SK-N-SH (cell line): ENCODE data around the gene GPR34. TPM values are rescaled to one million over a fixed set of nuclear protein-coding genes. Genes with fewer than 3 reads are reported as not detected.

ENCODE experiments used
- CTCF ChIA-PET: fragments of 300-600, 350-600 bp; formaldehyde crosslinking; extraction: SDS; loops from one replicate; lab custom pipeline; 2021; lab: Yijun Ruan, JAX
- POLR2A ChIA-PET: fragments of 350-600 bp; sonication (Branson Sonifier 250); formaldehyde crosslinking; extraction: SDS; loops from one replicate; lab custom pipeline; 2020; ENCODE audit warnings: antibody characterized with exemption, inconsistent platforms; lab: Yijun Ruan, JAX
- DNase-seq: peaks from one replicate; pipeline ENCODE4 v3.0.0; 2012
- H2AFZ ChIP-seq: fragments of 200-600 bp; sonication (generic); 2 replicates; pipeline ENCODE4 v1.8.1; 2016; ENCODE audit warnings: antibody characterized with exemption, mild to moderate bottlenecking, low read depth
- H3F3A ChIP-seq: fragments of 200-600 bp; sonication (generic); replicated peaks from 2 replicates; pipeline ENCODE3; 2016; ENCODE audit warnings: antibody characterized with exemption, mild to moderate bottlenecking; ENCODE audit not compliant: insufficient read depth
- H3K27ac ChIP-seq, 2 experiments: fragments of 200-500 bp in 1 of 2; fragments of 200-600 bp in 1 of 2; sonication (Bioruptor generic) in 1 of 2; sonication (generic), shearing (Covaris generic) in 1 of 2; 2 replicates each; pipeline versions ENCODE4 v1.5.1 to v1.6.1; 2014 to 2016; ENCODE audit warnings: low read depth in 2 of 2, inconsistent platforms in 1 of 2, low read length in 1 of 2, mild to moderate bottlenecking in 1 of 2, mixed read lengths in 1 of 2
- H3K27me3 ChIP-seq: fragments of 200-600 bp; sonication (generic), shearing (Covaris generic); 2 replicates; pipeline ENCODE4 v1.6.1; 2016; ENCODE audit warnings: mixed run types; ENCODE audit not compliant: insufficient read depth
- H3K36me3 ChIP-seq, 2 experiments: fragments of 200-500 bp in 1 of 2; fragments of 200-600 bp in 1 of 2; sonication (Bioruptor generic) in 1 of 2; sonication (generic) in 1 of 2; replicated peaks in 1 of 2; 2 replicates each; pipeline versions ENCODE3 to v1.5.1; 2014 to 2016; ENCODE audit warnings: low read length in 1 of 2, mild to moderate bottlenecking in 1 of 2; ENCODE audit not compliant: insufficient read depth in 2 of 2, control insufficient read depth in 1 of 2
- H3K4me1 ChIP-seq, 2 experiments: fragments of 200-500 bp in 1 of 2; fragments of 200-600 bp in 1 of 2; sonication (Bioruptor generic) in 1 of 2; sonication (generic), shearing (Covaris generic) in 1 of 2; 2 replicates each; pipeline versions ENCODE4 v1.5.1 to v1.6.1; 2014 to 2016; ENCODE audit warnings: low read depth in 1 of 2, low read length in 1 of 2, mixed run types in 1 of 2; ENCODE audit not compliant: insufficient read depth in 2 of 2, control insufficient read depth in 1 of 2
- H3K4me2 ChIP-seq: fragments of 200-600 bp; sonication (generic), shearing (Covaris generic); 2 replicates; pipeline ENCODE4 v1.6.1; 2017; ENCODE audit warnings: mixed run types
- H3K4me3 ChIP-seq, 2 experiments: fragments of 200-500 bp in 1 of 2; fragments of 200-600 bp in 1 of 2; sonication (Bioruptor generic) in 1 of 2; sonication (generic), shearing (Covaris generic) in 1 of 2; 2 replicates each; pipeline versions ENCODE4 v1.5.1 to v1.8.1; 2014 to 2016; ENCODE audit warnings: low read depth in 2 of 2, inconsistent platforms in 1 of 2, low read length in 1 of 2, mild to moderate bottlenecking in 1 of 2, mixed read lengths in 1 of 2, moderate library complexity in 1 of 2
- H3K79me2 ChIP-seq: fragments of 200-600 bp; sonication (generic); 2 replicates; pipeline ENCODE4 v1.8.1; 2017; ENCODE audit warnings: mild to moderate bottlenecking; ENCODE audit not compliant: insufficient read depth
- H3K9ac ChIP-seq: fragments of 200-600 bp; sonication (generic); 2 replicates; pipeline ENCODE4 v1.6.1; 2017; ENCODE audit warnings: mixed run types
- H3K9me2 ChIP-seq: fragments of 200-600 bp; sonication (generic); 2 replicates; pipeline ENCODE4 v1.6.1; 2017; ENCODE audit warnings: mixed run types
- H3K9me3 ChIP-seq: fragments of 200-600 bp; sonication (generic); 2 replicates; pipeline ENCODE4 v1.6.1; 2017; ENCODE audit warnings: mixed run types, mild to moderate bottlenecking, moderate library complexity
- H4K20me1 ChIP-seq: fragments of 200-600 bp; sonication (generic); 2 replicates; pipeline ENCODE4 v1.6.1; 2017; ENCODE audit warnings: mild to moderate bottlenecking, mixed run types; ENCODE audit not compliant: insufficient read depth
- CHD2 ChIP-seq: fragments of 150-350 bp; IDR thresholded peaks from 2 replicates; pipeline ENCODE4 v1.6.1; 2018; ENCODE audit warnings: low read length; ENCODE audit not compliant: partially characterized antibody
- EZH2phosphoT487 ChIP-seq: fragments of 200-600 bp; sonication (generic); IDR thresholded peaks from 2 replicates; pipeline ENCODE4 v1.6.1; 2017; ENCODE audit warnings: low read depth, mixed run types, mild to moderate bottlenecking, antibody characterized with exemption, moderate library complexity, borderline replicate concordance
- FOSL2 ChIP-seq: IDR thresholded peaks from 2 replicates; pipeline ENCODE4 v1.4.0; 2012; ENCODE audit warnings: low read depth, mild to moderate bottlenecking, moderate library complexity, borderline replicate concordance
- GABPA ChIP-seq: IDR thresholded peaks from 2 replicates; pipeline ENCODE4 v1.4.0; 2012; ENCODE audit warnings: low read depth, mild to moderate bottlenecking
- NFIC ChIP-seq: IDR thresholded peaks from 2 replicates; pipeline ENCODE4 v1.4.0; 2012; ENCODE audit warnings: borderline replicate concordance
- NRF1 ChIP-seq: IDR thresholded peaks from 2 replicates; pipeline ENCODE4 v1.6.1; 2012; ENCODE audit warnings: low read depth, mild to moderate bottlenecking, low read length
- PBX3 ChIP-seq: IDR thresholded peaks from 2 replicates; pipeline ENCODE4; 2012
- POLR2AphosphoS5 ChIP-seq: IDR thresholded peaks from 2 replicates; pipeline ENCODE4 v1.6.1; 2012; ENCODE audit warnings: low read depth, low read length
- RAD21 ChIP-seq: IDR thresholded peaks from 2 replicates; pipeline ENCODE4 v1.6.1; 2012; ENCODE audit warnings: mild to moderate bottlenecking, low read length
- RFX5 ChIP-seq: IDR thresholded peaks from 2 replicates; pipeline ENCODE4 v1.6.1; 2012; ENCODE audit warnings: mild to moderate bottlenecking, improper control_type of control experiment, low read length
- SIN3A ChIP-seq: IDR thresholded peaks from 2 replicates; pipeline ENCODE4 v1.6.1; 2012; ENCODE audit warnings: low read depth, mild to moderate bottlenecking, low read length, moderate library complexity, borderline replicate concordance
- SMC3 ChIP-seq: IDR thresholded peaks from 2 replicates; pipeline ENCODE4 v1.6.1; 2012; ENCODE audit warnings: low read depth, low read length, improper control_type of control experiment
- TAF1 ChIP-seq: IDR thresholded peaks from 2 replicates; pipeline ENCODE4 v1.6.1; 2012; ENCODE audit warnings: low read depth, mild to moderate bottlenecking, low read length, moderate library complexity, borderline replicate concordance
- TCF12 ChIP-seq: IDR thresholded peaks from 2 replicates; pipeline ENCODE4 v1.4.0; 2012
- WGBS: methylation state at CpG from one replicate; pipeline ENCODE4 v1.1.6; 2017; ENCODE audit warnings: low lambda C conversion rate; 5-methylcytosine and 5-hydroxymethylcytosine counted together
- polyA plus RNA-seq, 3 experiments: library from polyadenylated mRNA; depleted of rRNA; stranded (reverse); fragments of >200 nt; gene quantifications; 2 replicates each; pipeline ENCODE4 v1.2.3, GENCODE V29; 2012
- TF ChIP-seq, protein P1 (sequence below): IDR thresholded peaks from 2 replicates; pipeline ENCODE4 v1.4.0; 2012; ENCODE audit warnings: low read depth
- TF ChIP-seq, protein P2 (sequence below): IDR thresholded peaks from 2 replicates; pipeline ENCODE4 v1.4.0; 2012; ENCODE audit warnings: low read depth, borderline replicate concordance
- TF ChIP-seq, protein P3 (sequence below): fragments of 200-600 bp; sonication (generic); IDR thresholded peaks from 2 replicates; pipeline ENCODE4 v1.6.1; 2017; ENCODE audit warnings: antibody characterized with exemption, mild to moderate bottlenecking, moderate library complexity

GPR34 gene
- polyA plus RNA-seq, 1 of the 3 experiments (the other 2 are of a cell fraction): not detected

GRCh38 chrX:41667631-41668030 is 21.1 kb upstream of the GPR34 start:
- H4K20me1 ChIP-seq: no peaks in the 10 kb centered on the region

GRCh38 chrX:41670112-41670511 is 18.7 kb upstream of the GPR34 start:
- POLR2A ChIA-PET: no interaction called here
- DNase-seq: no peak
- H3K9me3 ChIP-seq: no peaks in the 10 kb centered on the region

More at GRCh38 chrX:41667631-41668030, 21.1 kb upstream of the GPR34 start:
- Histone ChIP-seq H3K4me1 (no peaks in the 10 kb centered on the region), H3F3A (no peaks in the 10 kb centered on the region), H3K9me3 (no peaks in the 10 kb centered on the region), H3K4me3 (no peak overlapping the region), H3K9me2 (no peaks in the 10 kb centered on the region), H3K36me3 (no peaks in the 10 kb centered on the region), H2AFZ (no peak overlapping the region), H3K9ac (no peak overlapping the region), H3K79me2 (no peaks in the 10 kb centered on the region), H3K27me3 (no peaks in the 10 kb centered on the region), H3K27ac (no peak overlapping the region), H3K4me2 (no peak overlapping the region)
- no peak for DNase-seq
- WGBS: 48% methylated on average over 3 of the region's 3 CpGs
- peak; percentile 20; the same call in 1 of the 2 replicates for TF ChIP-seq FOSL2
- no peak for TF ChIP-seq TCF12
- CTCF ChIA-PET: no interaction called here
- POLR2A ChIA-PET: no interaction called here

More at GRCh38 chrX:41670112-41670511, 18.7 kb upstream of the GPR34 start:
- Histone ChIP-seq H3K27me3 (no peaks in the 10 kb centered on the region), H3K4me1 (no peaks in the 10 kb centered on the region), H2AFZ (no peak overlapping the region), H3F3A (no peaks in the 10 kb centered on the region), H3K27ac (no peak overlapping the region), H3K9me2 (no peaks in the 10 kb centered on the region), H3K4me2 (no peak overlapping the region), H3K79me2 (no peaks in the 10 kb centered on the region), H3K4me3 (no peak overlapping the region), H3K9ac (no peak overlapping the region), H3K36me3 (no peaks in the 10 kb centered on the region), H4K20me1 (no peaks in the 10 kb centered on the region)
- CTCF ChIA-PET: no interaction called here
- TF ChIP-seq NRF1 (no peak), RAD21 (no peak), SIN3A (no peak), PBX3 (no peak), GABPA (no peak), TCF12 (no peak), NFIC (no peak), EZH2phosphoT487 (no peak), CHD2 (no peak), TAF1 (no peak), POLR2AphosphoS5 (no peak), RFX5 (no peak), SMC3 (no peak)
- TF ChIP-seq, protein P1, sequence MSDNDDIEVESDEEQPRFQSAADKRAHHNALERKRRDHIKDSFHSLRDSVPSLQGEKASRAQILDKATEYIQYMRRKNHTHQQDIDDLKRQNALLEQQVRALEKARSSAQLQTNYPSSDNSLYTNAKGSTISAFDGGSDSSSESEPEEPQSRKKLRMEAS: no peak
- TF ChIP-seq, protein P2, sequence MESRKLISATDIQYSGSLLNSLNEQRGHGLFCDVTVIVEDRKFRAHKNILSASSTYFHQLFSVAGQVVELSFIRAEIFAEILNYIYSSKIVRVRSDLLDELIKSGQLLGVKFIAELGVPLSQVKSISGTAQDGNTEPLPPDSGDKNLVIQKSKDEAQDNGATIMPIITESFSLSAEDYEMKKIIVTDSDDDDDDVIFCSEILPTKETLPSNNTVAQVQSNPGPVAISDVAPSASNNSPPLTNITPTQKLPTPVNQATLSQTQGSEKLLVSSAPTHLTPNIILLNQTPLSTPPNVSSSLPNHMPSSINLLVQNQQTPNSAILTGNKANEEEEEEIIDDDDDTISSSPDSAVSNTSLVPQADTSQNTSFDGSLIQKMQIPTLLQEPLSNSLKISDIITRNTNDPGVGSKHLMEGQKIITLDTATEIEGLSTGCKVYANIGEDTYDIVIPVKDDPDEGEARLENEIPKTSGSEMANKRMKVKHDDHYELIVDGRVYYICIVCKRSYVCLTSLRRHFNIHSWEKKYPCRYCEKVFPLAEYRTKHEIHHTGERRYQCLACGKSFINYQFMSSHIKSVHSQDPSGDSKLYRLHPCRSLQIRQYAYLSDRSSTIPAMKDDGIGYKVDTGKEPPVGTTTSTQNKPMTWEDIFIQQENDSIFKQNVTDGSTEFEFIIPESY: no peak
- TF ChIP-seq, protein P3, sequence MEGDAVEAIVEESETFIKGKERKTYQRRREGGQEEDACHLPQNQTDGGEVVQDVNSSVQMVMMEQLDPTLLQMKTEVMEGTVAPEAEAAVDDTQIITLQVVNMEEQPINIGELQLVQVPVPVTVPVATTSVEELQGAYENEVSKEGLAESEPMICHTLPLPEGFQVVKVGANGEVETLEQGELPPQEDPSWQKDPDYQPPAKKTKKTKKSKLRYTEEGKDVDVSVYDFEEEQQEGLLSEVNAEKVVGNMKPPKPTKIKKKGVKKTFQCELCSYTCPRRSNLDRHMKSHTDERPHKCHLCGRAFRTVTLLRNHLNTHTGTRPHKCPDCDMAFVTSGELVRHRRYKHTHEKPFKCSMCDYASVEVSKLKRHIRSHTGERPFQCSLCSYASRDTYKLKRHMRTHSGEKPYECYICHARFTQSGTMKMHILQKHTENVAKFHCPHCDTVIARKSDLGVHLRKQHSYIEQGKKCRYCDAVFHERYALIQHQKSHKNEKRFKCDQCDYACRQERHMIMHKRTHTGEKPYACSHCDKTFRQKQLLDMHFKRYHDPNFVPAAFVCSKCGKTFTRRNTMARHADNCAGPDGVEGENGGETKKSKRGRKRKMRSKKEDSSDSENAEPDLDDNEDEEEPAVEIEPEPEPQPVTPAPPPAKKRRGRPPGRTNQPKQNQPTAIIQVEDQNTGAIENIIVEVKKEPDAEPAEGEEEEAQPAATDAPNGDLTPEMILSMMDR: no peak
